HUES64 (cell line): ENCODE data around the gene C4orf51. TPM values are rescaled to one million over a fixed set of nuclear protein-coding genes. Genes with fewer than 3 reads are reported as not detected.
"Not testable (repeated sequence)": the region's sequence is repeated elsewhere in the genome, so short reads cannot be mapped to it uniquely, and the experiment has no call there.

ENCODE experiments used
- H3K27ac ChIP-seq: 2 replicates; pipeline ENCODE4 v1.7.0; 2013; ENCODE audit warnings: low read depth, low read length, inconsistent platforms
- H3K27me3 ChIP-seq: 2 replicates; pipeline ENCODE4 v1.6.1; 2013; ENCODE audit warnings: mild to moderate bottlenecking, low read length; ENCODE audit not compliant: insufficient read depth
- H3K36me3 ChIP-seq: 2 replicates; pipeline ENCODE4 v1.6.1; 2013; ENCODE audit warnings: mild to moderate bottlenecking, low read length; ENCODE audit not compliant: insufficient read depth
- H3K4me1 ChIP-seq: 2 replicates; pipeline ENCODE4 v1.6.1; 2013; ENCODE audit warnings: mild to moderate bottlenecking, low read length, moderate library complexity; ENCODE audit not compliant: insufficient read depth
- H3K4me3 ChIP-seq: 2 replicates; pipeline ENCODE4 v1.5.1; 2013; ENCODE audit warnings: mild to moderate bottlenecking, low read length, moderate library complexity
- H3K9ac ChIP-seq: 2 replicates; pipeline ENCODE4 v1.6.1; 2013; ENCODE audit warnings: mild to moderate bottlenecking, low read depth, low read length
- H3K9me3 ChIP-seq: 2 replicates; pipeline ENCODE4 v1.6.1; 2013; ENCODE audit warnings: low read depth, low read length; ENCODE audit not compliant: insufficient read depth
- WGBS: fragments of 150-250, 120-280 bp; methylation state at CpG from one replicate; pipeline ENCODE4 v1.1.7; 2013; ENCODE audit warnings: missing lambda C conversion rate; 5-methylcytosine and 5-hydroxymethylcytosine counted together
- polyA plus RNA-seq, 2 experiments: library from polyadenylated mRNA; stranded (reverse); fragments of 50-300 nt; gene quantifications; one replicate each; pipeline ENCODE4 v1.2.3, GENCODE V29; 2013

Gene C4orf51
- polyA plus RNA-seq (2013, experiment 1 of 2): 2.7 TPM
- 1.4 TPM for polyA plus RNA-seq (2013, experiment 2 of 2)

- Histone ChIP-seq H3K36me3 (no peaks in the 10 kb centered on the region), H3K9ac (no peak within 1 kb of the TSS), H3K4me1 (no peaks in the 10 kb centered on the region), H3K27ac (no peak within 1 kb of the TSS), H3K27me3 (no peaks in the 10 kb centered on the region), H3K4me3 (no peak within 1 kb of the TSS), H3K9me3 (peaks cover 6% of the 10 kb centered on the region; the same call in 1 of the 2 replicates)
- 93% methylated on average over 6 of the region's 6 CpGs for WGBS
Observed at GRCh38 chr4:145679991-145680455, at the start of gene C4orf51. Gene C4orf51, plus strand, starts transcription at chr4:145680146. Its CDS starts 58 bp downstream, at chr4:145680204.

DNA sequence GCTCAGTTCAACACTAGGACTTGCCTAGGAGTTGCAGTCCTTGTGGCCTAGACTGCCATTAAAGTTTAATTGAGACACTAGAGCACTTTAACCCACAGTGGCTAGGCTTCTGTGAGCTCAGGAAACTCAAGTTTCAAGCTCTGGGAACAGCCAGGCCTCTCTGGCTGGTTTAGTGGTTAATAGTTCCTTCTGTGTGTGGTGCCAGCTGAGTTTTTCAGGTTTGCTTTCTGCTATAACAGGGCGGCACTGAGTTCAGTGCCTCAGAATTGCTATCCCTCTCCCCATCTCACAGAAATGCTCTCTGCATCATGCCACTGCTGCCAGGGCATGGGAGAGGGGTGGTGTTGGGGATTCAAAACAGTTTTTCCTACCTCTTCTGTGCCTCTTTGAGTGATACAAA, 44.8 kb upstream of the C4orf51 start:
- H3K4me3 ChIP-seq: no peak overlapping the region
- no peaks in the 10 kb centered on the region for H3K9me3 ChIP-seq
- H3K9ac ChIP-seq: no peak overlapping the region
- no peaks in the 10 kb centered on the region for H3K27me3 ChIP-seq
- H3K36me3 ChIP-seq: no peaks in the 10 kb centered on the region
- no CpG with 5 or more reads among the region's 1 CpG for WGBS
- H3K27ac ChIP-seq: no peak overlapping the region
- peaks cover 21% of the 10 kb centered on the region for H3K4me1 ChIP-seq

- no peaks in the 10 kb centered on the region for H3K36me3 ChIP-seq
- H3K9ac ChIP-seq: no peak overlapping the region
- no peaks in the 10 kb centered on the region for H3K9me3 ChIP-seq
- H3K27ac ChIP-seq: no peak overlapping the region
- H3K27me3 ChIP-seq: no peaks in the 10 kb centered on the region
- peaks cover 21% of the 10 kb centered on the region for H3K4me1 ChIP-seq
- H3K4me3 ChIP-seq: no peak overlapping the region
Observed at GRCh38 chr4:145635630-145636029, 44.3 kb upstream of the C4orf51 start.

DNA sequence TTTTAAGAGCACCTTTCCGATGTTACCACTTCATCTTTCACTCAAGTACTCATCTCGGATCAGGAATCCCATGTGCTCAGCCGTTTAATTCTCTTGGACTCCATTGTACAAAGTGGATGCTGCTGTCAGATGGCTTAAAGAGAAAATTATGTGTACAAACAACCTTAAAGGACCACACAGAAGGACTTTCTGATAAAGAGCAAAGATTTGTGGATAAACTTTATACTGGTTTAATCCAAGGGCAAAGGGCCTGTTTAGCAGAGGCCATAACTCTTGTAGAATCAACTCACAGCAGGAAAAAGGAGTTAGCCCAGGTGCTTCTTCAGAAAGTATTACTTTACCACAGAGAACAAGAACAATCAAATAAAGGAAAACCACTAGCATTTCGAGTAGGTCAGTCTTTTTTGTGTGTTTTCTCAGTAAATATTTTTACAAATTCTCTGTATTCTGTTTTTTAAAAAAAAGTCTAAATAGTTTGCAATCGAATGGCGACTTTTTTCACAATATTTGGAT, 40.7 kb upstream of the C4orf51 start:
- H3K4me1 ChIP-seq: peaks cover 25% of the 10 kb centered on the region
- H3K36me3 ChIP-seq: no peaks in the 10 kb centered on the region
- H3K9ac ChIP-seq: no peak overlapping the region
- H3K27me3 ChIP-seq: no peaks in the 10 kb centered on the region
- 92% methylated on average over 5 of the region's 6 CpGs for WGBS
- no peak overlapping the region for H3K4me3 ChIP-seq
- no peak overlapping the region for H3K27ac ChIP-seq
- H3K9me3 ChIP-seq: no peaks in the 10 kb centered on the region

GRCh38 chr4:145640236-145640635, 39.7 kb upstream of the C4orf51 start:
- H3K27ac ChIP-seq, H3K36me3 ChIP-seq, H3K27me3 ChIP-seq, H3K4me3 ChIP-seq, H3K9me3 ChIP-seq, H3K9ac ChIP-seq: not testable (repeated sequence)
- H3K4me1 ChIP-seq: peaks cover 19% of the 10 kb centered on the region
- 91% methylated on average over 2 of the region's 2 CpGs for WGBS

- no peaks in the 10 kb centered on the region for H3K9me3 ChIP-seq
- no peak overlapping the region for H3K9ac ChIP-seq
- no peak overlapping the region for H3K4me3 ChIP-seq
- no peaks in the 10 kb centered on the region for H3K36me3 ChIP-seq
- H3K4me1 ChIP-seq: peaks cover 12% of the 10 kb centered on the region; the same call in 1 of the 2 replicates
- no CpG with 5 or more reads among the region's 1 CpG for WGBS
- H3K27ac ChIP-seq: no peak overlapping the region
- no peaks in the 10 kb centered on the region for H3K27me3 ChIP-seq
Observed at GRCh38 chr4:145643295-145643694, 36.7 kb upstream of the C4orf51 start.

GRCh38 chr4:145644699-145645098, 35.2 kb upstream of the C4orf51 start:
- H3K9me3 ChIP-seq: no peaks in the 10 kb centered on the region
- H3K27me3 ChIP-seq: no peaks in the 10 kb centered on the region
- no peak overlapping the region for H3K9ac ChIP-seq
- H3K27ac ChIP-seq: no peak overlapping the region
- no peak overlapping the region for H3K4me3 ChIP-seq
- peaks cover 4% of the 10 kb centered on the region; the same call in 1 of the 2 replicates for H3K4me1 ChIP-seq
- H3K36me3 ChIP-seq: no peaks in the 10 kb centered on the region
- 93% methylated on average over 3 of the region's 3 CpGs for WGBS

GRCh38 chr4:145656156-145656555, 23.8 kb upstream of the C4orf51 start:
- Histone ChIP-seq H3K36me3 (peaks cover 5% of the 10 kb centered on the region; the same call in 1 of the 2 replicates), H3K27ac (no peak overlapping the region), H3K4me1 (no peaks in the 10 kb centered on the region), H3K9me3 (peaks cover 6% of the 10 kb centered on the region; the same call in 1 of the 2 replicates), H3K4me3 (no peak overlapping the region), H3K27me3 (no peaks in the 10 kb centered on the region), H3K9ac (no peak overlapping the region)
- WGBS: no CpG with 5 or more reads among the region's 1 CpG

DNA sequence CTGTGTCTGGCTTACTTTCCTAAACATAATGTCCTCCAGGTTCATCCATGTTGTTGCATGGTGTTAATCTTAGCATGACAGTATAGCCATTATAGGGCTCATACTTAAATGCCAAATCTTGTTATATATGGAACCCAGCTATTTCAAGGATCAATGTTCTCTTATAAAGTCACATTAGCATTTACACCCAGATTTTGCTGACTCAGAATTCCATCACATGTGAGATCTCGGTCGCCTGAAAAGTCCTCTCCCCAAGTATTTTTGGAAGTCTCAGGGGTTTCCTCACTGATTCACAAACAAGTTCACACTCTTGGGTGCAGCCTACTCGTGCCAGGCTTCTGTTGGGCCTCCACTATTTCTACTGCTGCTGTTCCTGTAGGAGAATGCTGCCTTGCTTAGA, 19.9 kb upstream of the C4orf51 start:
- Histone ChIP-seq H3K27me3 (no peaks in the 10 kb centered on the region), H3K9ac (no peak overlapping the region), H3K9me3 (no peaks in the 10 kb centered on the region), H3K27ac (no peak overlapping the region), H3K4me1 (no peaks in the 10 kb centered on the region), H3K4me3 (no peak overlapping the region), H3K36me3 (0 out of 2 replicates have a peak, but pooled peaks cover 2% of the 10 kb centered on the region)
- 93% methylated on average over 3 of the region's 3 CpGs for WGBS

DNA sequence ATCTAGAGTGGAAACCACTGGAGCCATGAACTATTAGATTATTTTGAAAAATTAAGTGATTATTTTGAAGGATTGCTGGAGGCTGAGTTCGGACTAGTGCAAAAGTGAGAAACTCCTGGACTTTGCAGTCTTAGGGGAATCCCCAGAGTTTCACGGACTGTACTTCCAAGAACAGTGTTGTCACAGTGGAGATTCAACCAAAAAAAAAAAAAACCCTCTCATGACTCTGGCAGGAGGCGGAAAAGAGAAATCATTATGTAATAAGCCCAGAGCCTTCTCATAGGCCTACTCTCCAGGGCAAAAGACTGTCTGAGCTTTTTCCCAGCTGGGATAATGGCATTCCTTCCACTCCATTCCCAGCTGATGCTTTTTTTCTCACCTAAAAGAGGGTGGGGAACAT, 16.8 kb upstream of the C4orf51 start:
- no peaks in the 10 kb centered on the region for H3K4me1 ChIP-seq
- WGBS: 89% methylated on average over 3 of the region's 3 CpGs
- 0 out of 2 replicates have a peak, but pooled peaks cover 2% of the 10 kb centered on the region for H3K36me3 ChIP-seq

GRCh38 chr4:145665773-145666172, 14.2 kb upstream of the C4orf51 start:
- Histone ChIP-seq H3K4me3 (no peak overlapping the region), H3K27ac (no peak overlapping the region), H3K36me3 (no peaks in the 10 kb centered on the region), H3K4me1 (no peaks in the 10 kb centered on the region), H3K27me3 (no peaks in the 10 kb centered on the region), H3K9ac (no peak overlapping the region), H3K9me3 (no peaks in the 10 kb centered on the region)
- 90% methylated on average over 1 of the region's 1 CpG for WGBS

More for the DNA sequence above, 16.8 kb upstream of the C4orf51 start:
- no peaks in the 10 kb centered on the region for H3K27me3 ChIP-seq
- H3K27ac ChIP-seq: no peak overlapping the region
- H3K4me3 ChIP-seq: no peak overlapping the region
- no peak overlapping the region for H3K9ac ChIP-seq
- no peaks in the 10 kb centered on the region for H3K9me3 ChIP-seq

GRCh38 chr4:145670422-145670821, 9.5 kb upstream of the C4orf51 start:
- Histone ChIP-seq H3K4me3 (no peak overlapping the region), H3K9me3 (no peaks in the 10 kb centered on the region), H3K27me3 (no peaks in the 10 kb centered on the region), H3K9ac (no peak overlapping the region), H3K4me1 (no peaks in the 10 kb centered on the region), H3K27ac (no peak overlapping the region), H3K36me3 (no peaks in the 10 kb centered on the region)
